Suprapubic skin (tissue), 3 donors: ENCODE data around the gene COL5A1.

Experiments used
- CTCF ChIP-seq, 2 donors: fragments of 200-600 bp in 1 of 2; fragments of 450-650 bp in 1 of 2; sonication (generic) in 1 of 2; IDR thresholded peaks; one replicate each; pipeline ENCODE4 v1.5.1; 2016 to 2019; ENCODE audit warnings: antibody characterized with exemption in 2 of 2, mild to moderate bottlenecking in 1 of 2, moderate library complexity in 1 of 2
- POLR2A ChIP-seq, 2 donors: fragments of 450-650 bp; IDR thresholded peaks; one replicate each; pipeline ENCODE4 v1.6.1; 2017; ENCODE audit warnings: antibody characterized with exemption in 2 of 2, mild to moderate bottlenecking in 2 of 2, moderate library complexity in 2 of 2

- no peak for TF ChIP-seq CTCF (IDR thresholded peaks at IDR 0.05)
- no peak for TF ChIP-seq POLR2A (IDR thresholded peaks at IDR 0.05)
These were observed 147.6 kb downstream of the COL5A1 start for GRCh38 chr9:134789168-134789567.
